ENCODE results near the gene SEH1L. TPM values are rescaled to one million over a fixed set of nuclear protein-coding genes. Genes with fewer than 3 reads are reported as not detected.

SEH1L gene
- total RNA-seq, 6 donors from 2014 or later = 18.4 to 49.7 (median 38.2) TPM

- Histone ChIP-seq H3K4me3 (no peak overlapping the region), H3K36me3 (no peaks in the 10 kb centered on the region), H3K9me3 (no peaks in the 10 kb centered on the region), H3K4me1 (no peaks in the 10 kb centered on the region), H3K27ac (no peak overlapping the region), H3K27me3 (no peaks in the 10 kb centered on the region)
- WGBS, 2 donors = 62 to 67% methylated on average over 7 of the region's 7 CpGs
- TF ChIP-seq POLR2A (IDR thresholded peaks at IDR 0.05) = no peak
- TF ChIP-seq EP300 (IDR thresholded peaks at IDR 0.05) = no peak
- no peak for TF ChIP-seq POLR2AphosphoS5 (IDR thresholded peaks at IDR 0.05)
- TF ChIP-seq CTCF (IDR thresholded peaks at IDR 0.05) = no peak
- DNase-seq (no peak), ATAC-seq (ENCODE audit: low FRiP score in 2 of 2) (no peak)
Observed at GRCh38 chr18:12921178-12921577, 26.6 kb upstream of the SEH1L start.

- Histone ChIP-seq H3K4me1 (no peaks in the 10 kb centered on the region), H3K9me3 (no peaks in the 10 kb centered on the region), H3K4me3 (no peak overlapping the region), H3K27ac (no peak overlapping the region), H3K27me3 (no peaks in the 10 kb centered on the region), H3K36me3 (no peaks in the 10 kb centered on the region)
- DNase-seq (no peak), ATAC-seq (ENCODE audit: low FRiP score in 2 of 2) (no peak)
- 75 to 80% methylated on average over 1 of the region's 1 CpG for WGBS, 2 donors
- no peak for TF ChIP-seq POLR2AphosphoS5 (IDR thresholded peaks at IDR 0.05)
- no peak for TF ChIP-seq CTCF (IDR thresholded peaks at IDR 0.05)
- no peak for TF ChIP-seq EP300 (IDR thresholded peaks at IDR 0.05)
- no peak for TF ChIP-seq POLR2A (IDR thresholded peaks at IDR 0.05)
Observed at GRCh38 chr18:12922266-12922665, 25.5 kb upstream of the SEH1L start.

- H3K27me3 ChIP-seq = no peaks in the 10 kb centered on the region
- H3K9me3 ChIP-seq = no peaks in the 10 kb centered on the region
- ATAC-seq (ENCODE audit: low FRiP score in 2 of 2) (no peak), DNase-seq (no peak)
- H3K36me3 ChIP-seq = no peaks in the 10 kb centered on the region
- no peak overlapping the region for H3K4me3 ChIP-seq
- no peaks in the 10 kb centered on the region for H3K4me1 ChIP-seq
- WGBS, 2 donors = 82 to 89% methylated on average over 6 of the region's 6 CpGs
- no peak overlapping the region for H3K27ac ChIP-seq
- TF ChIP-seq POLR2A (IDR thresholded peaks at IDR 0.05) (no peak), POLR2AphosphoS5 (IDR thresholded peaks at IDR 0.05) (no peak), CTCF (IDR thresholded peaks at IDR 0.05) (no peak), EP300 (IDR thresholded peaks at IDR 0.05) (no peak)
Observed at GRCh38 chr18:12924616-12925015, 23.2 kb upstream of the SEH1L start.

GRCh38 chr18:12928206-12928605, 19.6 kb upstream of the SEH1L start:
- Histone ChIP-seq H3K4me3 (no peak overlapping the region), H3K4me1 (no peaks in the 10 kb centered on the region), H3K27me3 (no peaks in the 10 kb centered on the region), H3K36me3 (no peaks in the 10 kb centered on the region), H3K9me3 (no peaks in the 10 kb centered on the region), H3K27ac (no peak overlapping the region)
- no peak for ATAC-seq (ENCODE audit: low FRiP score in 2 of 2)
- TF ChIP-seq POLR2A (IDR thresholded peaks at IDR 0.05) = no peak
- TF ChIP-seq CTCF (IDR thresholded peaks at IDR 0.05) = no peak
- no peak for DNase-seq
- WGBS, 2 donors = 64 to 79% methylated on average over 4 of the region's 4 CpGs

- Histone ChIP-seq H3K27ac (no peak overlapping the region), H3K36me3 (no peaks in the 10 kb centered on the region), H3K9me3 (no peaks in the 10 kb centered on the region), H3K4me3 (no peak overlapping the region), H3K27me3 (no peaks in the 10 kb centered on the region), H3K4me1 (no peaks in the 10 kb centered on the region)
- TF ChIP-seq CTCF (IDR thresholded peaks at IDR 0.05) = no peak
- TF ChIP-seq EP300 (IDR thresholded peaks at IDR 0.05) = no peak
- no peak for TF ChIP-seq POLR2A (IDR thresholded peaks at IDR 0.05)
- TF ChIP-seq POLR2AphosphoS5 (IDR thresholded peaks at IDR 0.05) = no peak
- 73 to 74% methylated on average over 5 of the region's 5 CpGs for WGBS, 2 donors
- ATAC-seq (ENCODE audit: low FRiP score in 2 of 2) = no peak
- DNase-seq = no peak
Observed at GRCh38 chr18:12928641-12929040, 19.2 kb upstream of the SEH1L start.

All from upper lobe of left lung (tissue), 6 donors.